Measurements from ENCODE around the gene SEMA5A. TPM values are rescaled to one million over a fixed set of nuclear protein-coding genes. Genes with fewer than 3 reads are reported as not detected.
A peak's percentile ranks its signal among the peaks of the same experiment; 100 is the strongest.

SEMA5A gene
- total RNA-seq, 1 donor from 2014 or later: 43.2 TPM

GRCh38 chr5:9429691-9430215, 116.1 kb downstream of the SEMA5A start:
- TF ChIP-seq CTCF (IDR thresholded peaks at IDR 0.05; ENCODE audit: borderline replicate concordance): no peak
- Histone ChIP-seq H3K36me3 (no peaks in the 10 kb centered on the region), H3K4me3 (no peak overlapping the region), H3K9me3 (replicated peaks) (no peaks in the 10 kb centered on the region), H3K27me3 (ENCODE audit: low read depth) (no peaks in the 10 kb centered on the region), H3K27ac (replicated peaks) (peak overlapping the region; percentile 70), H3K4me1 (peaks cover 45% of the 10 kb centered on the region)
- intact Hi-C loops (cut with micrococcal nuclease): no loop called here
- DNase-seq: no peak

GRCh38 chr5:9428272-9428671, 117.6 kb downstream of the SEMA5A start:
- H3K27me3 ChIP-seq (ENCODE audit: low read depth): no peaks in the 10 kb centered on the region
- no peak for DNase-seq
- H3K27ac ChIP-seq (replicated peaks): no peak overlapping the region
- no peaks in the 10 kb centered on the region for H3K36me3 ChIP-seq
- no peak for TF ChIP-seq CTCF (IDR thresholded peaks at IDR 0.05; ENCODE audit: borderline replicate concordance)
- no peaks in the 10 kb centered on the region for H3K9me3 ChIP-seq (replicated peaks)
- intact Hi-C loops (cut with micrococcal nuclease): no loop called here
- no peak overlapping the region for H3K4me3 ChIP-seq
- H3K4me1 ChIP-seq: peaks cover 45% of the 10 kb centered on the region

GRCh38 chr5:9425710-9426109, 120.2 kb downstream of the SEMA5A start:
- intact Hi-C loops (cut with micrococcal nuclease): no loop called here
- peaks cover 29% of the 10 kb centered on the region for H3K4me1 ChIP-seq
- no peak for TF ChIP-seq CTCF (IDR thresholded peaks at IDR 0.05; ENCODE audit: borderline replicate concordance)
- H3K36me3 ChIP-seq: no peaks in the 10 kb centered on the region
- no peak overlapping the region for H3K27ac ChIP-seq (replicated peaks)
- H3K9me3 ChIP-seq (replicated peaks): no peaks in the 10 kb centered on the region
- H3K4me3 ChIP-seq: no peak overlapping the region
- H3K27me3 ChIP-seq (ENCODE audit: low read depth): no peaks in the 10 kb centered on the region
- DNase-seq: no peak

- H3K4me3 ChIP-seq: no peak overlapping the region
- no peaks in the 10 kb centered on the region for H3K36me3 ChIP-seq
- peaks cover 15% of the 10 kb centered on the region for H3K4me1 ChIP-seq
- intact Hi-C loops (cut with micrococcal nuclease): no loop called here
- H3K27me3 ChIP-seq (ENCODE audit: low read depth): no peaks in the 10 kb centered on the region
- no peak for DNase-seq
- peaks cover 9% of the 10 kb centered on the region for H3K9me3 ChIP-seq (replicated peaks)
- no peak for TF ChIP-seq CTCF (IDR thresholded peaks at IDR 0.05; ENCODE audit: borderline replicate concordance)
- H3K27ac ChIP-seq (replicated peaks): no peak overlapping the region
Measured at GRCh38 chr5:9423571-9423970, 122.3 kb downstream of the SEMA5A start.

GRCh38 chr5:9421884-9422283, 124.0 kb downstream of the SEMA5A start:
- no peak for TF ChIP-seq CTCF (IDR thresholded peaks at IDR 0.05; ENCODE audit: borderline replicate concordance)

More at GRCh38 chr5:9421884-9422283, 124.0 kb downstream of the SEMA5A start:
- peaks cover 9% of the 10 kb centered on the region for H3K9me3 ChIP-seq (replicated peaks)
- no peak overlapping the region for H3K27ac ChIP-seq (replicated peaks)
- no peak overlapping the region for H3K4me3 ChIP-seq
- intact Hi-C loops (cut with micrococcal nuclease): no loop called here
- H3K27me3 ChIP-seq (ENCODE audit: low read depth): no peaks in the 10 kb centered on the region
- no peaks in the 10 kb centered on the region for H3K36me3 ChIP-seq
- DNase-seq: no peak
- peaks cover 5% of the 10 kb centered on the region for H3K4me1 ChIP-seq
